Type B pancreatic cell (in vitro differentiated cells): ENCODE results near the gene SDR39U1. TPM values are rescaled to one million over a fixed set of nuclear protein-coding genes. Genes with fewer than 3 reads are reported as not detected.

Experiments
- DNase-seq: peaks from one replicate; pipeline ENCODE4 v3.0.0; 2021; ENCODE audit warnings: mixed read lengths; ENCODE audit not compliant: unreplicated experiment; ENCODE audit errors: extremely low spot score
- H3K27ac Mint-ChIP-seq: 2 replicates; pipeline ENCODE4 v1.8.0; 2021; ENCODE audit warnings: mild to moderate bottlenecking, mixed read lengths
- H3K27me3 Mint-ChIP-seq: 2 replicates; pipeline ENCODE4 v1.8.0; 2021; ENCODE audit warnings: mixed read lengths
- H3K36me3 Mint-ChIP-seq: 2 replicates; pipeline ENCODE4 v1.8.0; 2021; ENCODE audit warnings: mixed read lengths
- H3K4me1 Mint-ChIP-seq: one replicate; pipeline ENCODE4 v1.8.0; 2021; ENCODE audit warnings: mixed read lengths; ENCODE audit not compliant: unreplicated experiment
- H3K4me3 Mint-ChIP-seq: 2 replicates; pipeline ENCODE4 v1.8.0; 2021; ENCODE audit warnings: mild to moderate bottlenecking, mixed read lengths
- H3K9me3 Mint-ChIP-seq: 2 replicates; pipeline ENCODE4 v1.8.0; 2021; ENCODE audit warnings: mixed read lengths
- total RNA-seq: library from RNA; stranded (reverse); gene quantifications from 2 replicates; pipeline ENCODE4 v1.2.1, GENCODE V29; 2021; ENCODE audit warnings: low replicate concordance
- TF ChIP-seq, protein P1 (sequence below): fragments of 200-600 bp; sonication (generic); conservative IDR thresholded peaks from 2 replicates; pipeline ENCODE4 v1.5.0; 2021; ENCODE audit warnings: antibody characterized with exemption, mild to moderate bottlenecking

Gene SDR39U1
- total RNA-seq, 1 donor from 2014 or later, result 62.1 TPM

DNA sequence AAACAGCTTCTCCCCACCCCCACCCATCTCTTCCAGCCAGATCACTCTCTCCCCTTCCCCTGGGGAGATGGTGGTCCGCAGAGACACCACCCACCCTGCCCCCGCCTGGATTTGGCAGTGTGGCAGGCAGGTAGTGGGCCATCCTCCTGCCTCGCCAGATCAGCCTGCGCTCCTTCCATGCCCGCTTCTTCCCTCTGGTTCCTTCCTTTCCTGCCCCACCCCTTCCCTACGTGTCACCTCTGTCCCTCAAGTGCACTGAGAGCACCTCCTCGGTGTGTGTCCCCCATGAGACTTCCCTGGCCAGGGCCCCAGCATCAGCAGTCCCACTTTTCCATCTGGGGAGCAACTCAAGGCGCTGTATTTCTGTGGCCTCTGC is 43.1 kb downstream of the SDR39U1 start:
- H3K36me3 Mint-ChIP-seq, result peaks cover 7% of the 10 kb centered on the region
- TF ChIP-seq, protein P1, sequence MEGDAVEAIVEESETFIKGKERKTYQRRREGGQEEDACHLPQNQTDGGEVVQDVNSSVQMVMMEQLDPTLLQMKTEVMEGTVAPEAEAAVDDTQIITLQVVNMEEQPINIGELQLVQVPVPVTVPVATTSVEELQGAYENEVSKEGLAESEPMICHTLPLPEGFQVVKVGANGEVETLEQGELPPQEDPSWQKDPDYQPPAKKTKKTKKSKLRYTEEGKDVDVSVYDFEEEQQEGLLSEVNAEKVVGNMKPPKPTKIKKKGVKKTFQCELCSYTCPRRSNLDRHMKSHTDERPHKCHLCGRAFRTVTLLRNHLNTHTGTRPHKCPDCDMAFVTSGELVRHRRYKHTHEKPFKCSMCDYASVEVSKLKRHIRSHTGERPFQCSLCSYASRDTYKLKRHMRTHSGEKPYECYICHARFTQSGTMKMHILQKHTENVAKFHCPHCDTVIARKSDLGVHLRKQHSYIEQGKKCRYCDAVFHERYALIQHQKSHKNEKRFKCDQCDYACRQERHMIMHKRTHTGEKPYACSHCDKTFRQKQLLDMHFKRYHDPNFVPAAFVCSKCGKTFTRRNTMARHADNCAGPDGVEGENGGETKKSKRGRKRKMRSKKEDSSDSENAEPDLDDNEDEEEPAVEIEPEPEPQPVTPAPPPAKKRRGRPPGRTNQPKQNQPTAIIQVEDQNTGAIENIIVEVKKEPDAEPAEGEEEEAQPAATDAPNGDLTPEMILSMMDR, result no peak
- H3K27me3 Mint-ChIP-seq, result no peaks in the 10 kb centered on the region
- peak overlapping the region; percentile 89 for H3K27ac Mint-ChIP-seq
- no peak for DNase-seq
- peaks cover 63% of the 10 kb centered on the region for H3K4me1 Mint-ChIP-seq
- H3K4me3 Mint-ChIP-seq, result peak overlapping the region; percentile 96
- no peaks in the 10 kb centered on the region for H3K9me3 Mint-ChIP-seq

DNA sequence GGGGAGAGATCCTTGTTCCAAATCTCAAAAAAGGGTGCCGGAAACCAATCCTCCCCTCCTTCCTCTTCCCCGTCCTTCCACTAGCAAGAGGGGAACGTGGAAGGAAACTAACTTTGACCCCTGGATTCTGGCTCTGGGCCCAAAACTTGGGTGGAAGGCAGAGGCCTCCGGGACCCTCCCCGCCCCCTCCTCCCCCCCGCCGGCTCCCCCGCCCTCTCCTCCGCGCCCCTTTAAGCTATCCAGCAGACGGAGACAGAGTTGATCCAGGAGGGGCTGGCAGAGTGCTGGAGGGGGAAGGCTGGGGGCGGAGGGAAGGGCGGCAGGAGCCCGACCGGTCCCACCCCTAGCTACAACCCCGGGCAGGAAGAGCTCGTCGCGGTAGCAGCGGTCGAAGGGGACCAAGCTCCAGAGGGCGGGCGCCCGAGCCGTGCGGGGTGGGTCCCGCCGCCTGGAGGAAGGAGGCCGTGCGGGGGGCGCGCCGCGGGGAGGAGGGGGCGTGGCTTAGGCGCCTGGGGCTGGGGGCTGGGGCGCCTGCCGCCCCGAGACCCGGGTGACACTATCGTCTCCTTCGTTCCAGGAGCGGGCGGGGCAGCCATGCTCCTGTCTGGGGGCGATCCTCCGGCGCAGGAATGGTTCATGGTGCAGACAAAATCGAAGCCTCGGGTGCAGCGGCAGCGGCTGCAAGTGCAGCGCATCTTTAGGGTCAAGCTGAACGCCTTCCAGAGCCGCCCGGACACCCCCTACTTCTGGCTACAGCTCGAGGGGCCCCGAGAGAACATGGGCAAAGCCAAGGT is 43.7 kb downstream of the SDR39U1 start, which contains the start of gene NYNRIN:
NYNRIN (plus strand) TSS at position 351 of the 794 bp plus-strand sequence; CDS start at position 595, 244 bp downstream.
- Mint-ChIP-seq H3K27me3 (no peaks in the 10 kb centered on the region), H3K4me1 (peaks cover 63% of the 10 kb centered on the region), H3K9me3 (no peaks in the 10 kb centered on the region), H3K4me3 (peak within 1 kb of the TSS; percentile 96), H3K27ac (peak within 1 kb of the TSS; percentile 91), H3K36me3 (peaks cover 7% of the 10 kb centered on the region)
- DNase-seq, result no peak
- TF ChIP-seq, protein P1, result peak; percentile 37

DNA sequence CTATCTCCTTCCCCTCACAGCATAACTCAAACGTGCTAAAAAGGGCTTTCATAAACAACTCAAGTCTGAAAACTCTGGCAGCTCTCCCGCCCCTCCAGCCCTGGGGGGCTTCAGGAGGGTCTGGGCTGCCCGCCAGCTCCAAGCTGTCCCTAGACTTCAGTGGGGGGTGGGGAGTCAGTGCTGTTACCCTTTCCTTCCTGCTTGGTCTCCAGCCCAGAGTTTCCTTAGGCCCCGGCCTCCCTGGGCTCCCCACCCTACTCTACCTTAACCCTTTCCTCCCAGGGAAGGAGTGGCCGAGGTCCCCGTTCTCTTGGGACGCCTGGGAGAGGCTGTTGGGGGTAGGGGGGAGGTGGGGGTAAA is 44.3 kb downstream of the SDR39U1 start:
- Mint-ChIP-seq H3K27me3 (no peaks in the 10 kb centered on the region), H3K4me3 (peak overlapping the region; percentile 78), H3K4me1 (peaks cover 61% of the 10 kb centered on the region), H3K36me3 (peaks cover 6% of the 10 kb centered on the region), H3K9me3 (no peaks in the 10 kb centered on the region), H3K27ac (peak overlapping the region; percentile 91)
- TF ChIP-seq, protein P1, result no peak
- DNase-seq, result no peak

DNA sequence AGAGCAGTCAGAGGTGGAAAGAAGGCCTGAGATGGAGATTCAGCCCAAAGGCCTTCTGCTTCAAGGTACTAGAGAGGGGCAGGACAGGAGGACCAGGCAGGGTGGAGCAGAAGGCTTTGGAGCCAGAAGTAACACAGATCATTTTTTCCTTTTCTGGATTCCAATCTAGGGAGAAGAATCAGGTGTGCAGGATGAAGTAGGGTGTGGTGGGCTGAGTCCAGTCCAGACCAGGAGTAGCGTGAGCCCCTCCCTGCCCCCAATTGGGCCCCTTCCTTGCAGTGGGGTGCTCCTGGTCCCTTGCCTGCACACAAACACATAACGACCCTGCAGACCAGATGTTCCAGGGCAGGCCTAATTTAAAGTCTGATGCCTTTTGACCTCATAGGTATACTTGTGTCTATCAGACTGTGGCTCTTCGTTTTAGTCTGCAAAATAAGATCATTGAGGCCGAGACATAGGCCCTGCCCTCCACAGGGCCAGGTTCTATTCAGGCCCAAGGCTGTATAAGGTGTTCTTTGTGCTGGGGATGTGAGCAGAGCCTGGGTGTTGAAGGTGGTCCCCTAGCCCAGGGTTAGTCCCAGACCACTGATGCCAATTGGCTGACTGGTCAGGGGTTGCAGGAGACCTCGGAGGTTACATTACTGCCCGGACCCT is 44.8 kb downstream of the SDR39U1 start:
- Mint-ChIP-seq H3K4me3 (peak overlapping the region; percentile 78), H3K27ac (peak overlapping the region; percentile 91), H3K27me3 (no peaks in the 10 kb centered on the region), H3K4me1 (peaks cover 56% of the 10 kb centered on the region), H3K36me3 (peaks cover under 1% of the 10 kb centered on the region), H3K9me3 (no peaks in the 10 kb centered on the region)
- DNase-seq, result no peak
- TF ChIP-seq, protein P1, result no peak

DNA sequence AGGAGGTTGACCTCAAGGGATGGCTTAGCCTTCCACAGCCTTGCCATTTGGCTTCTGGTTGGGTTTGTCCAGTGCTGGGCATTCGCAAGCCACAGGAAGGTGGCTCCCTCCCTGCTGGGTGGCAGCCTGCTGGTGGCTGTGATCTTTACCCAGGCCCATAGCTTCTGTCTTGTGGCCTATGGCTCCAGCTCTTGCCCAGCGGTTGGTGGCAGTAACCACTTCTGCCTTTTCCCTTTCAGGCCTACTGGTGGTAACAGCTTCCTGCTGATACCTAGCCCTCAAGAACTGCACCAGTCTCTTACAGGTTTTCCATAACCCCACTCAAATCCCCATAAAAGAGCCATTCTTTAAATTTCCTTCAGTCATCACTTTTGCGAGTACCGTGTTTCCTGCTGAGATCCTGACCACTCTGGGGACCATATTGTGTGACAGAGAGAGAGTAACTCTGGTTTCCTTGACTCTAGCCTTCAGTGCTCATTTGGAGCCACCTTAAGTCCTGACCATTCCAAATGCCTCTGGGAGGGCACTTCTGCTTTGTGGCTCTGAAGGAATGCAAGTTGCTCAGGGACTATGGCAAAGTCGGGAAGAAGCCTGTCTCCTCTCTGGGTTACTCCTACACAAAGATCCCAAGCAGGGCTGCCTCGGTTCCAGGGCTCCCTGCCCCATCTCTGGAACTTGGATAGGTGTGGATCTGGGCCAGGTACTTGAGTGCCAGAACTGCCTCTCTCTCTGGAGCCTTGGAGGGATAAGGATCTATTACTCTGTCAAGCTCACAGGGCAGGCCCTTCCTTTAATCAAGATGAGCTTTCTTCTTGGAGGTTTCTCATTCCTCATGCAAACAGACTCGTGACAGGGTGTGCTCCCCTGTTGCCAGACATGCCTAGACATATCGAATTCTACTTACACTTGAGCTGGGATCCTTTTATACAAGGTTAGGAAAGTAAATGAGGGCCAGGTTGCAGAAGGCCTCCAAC is 46.7 kb downstream of the SDR39U1 start:
- Mint-ChIP-seq H3K27me3 (no peaks in the 10 kb centered on the region), H3K27ac (peak overlapping the region; percentile 91)
- no peak for DNase-seq

More for the DNA sequence above, 46.7 kb downstream of the SDR39U1 start:
- Mint-ChIP-seq H3K36me3 (no peaks in the 10 kb centered on the region), H3K9me3 (no peaks in the 10 kb centered on the region), H3K4me3 (peak overlapping the region; percentile 78), H3K4me1 (peaks cover 53% of the 10 kb centered on the region)
- TF ChIP-seq, protein P1, result no peak
